CD14-positive monocyte (primary cell): ENCODE measurements around the gene CYB5RL. TPM values are rescaled to one million over a fixed set of nuclear protein-coding genes. Genes with fewer than 3 reads are reported as not detected.
A peak's percentile ranks its signal among the peaks of the same experiment; 100 is the strongest.

Experiments used
- DNase-seq, 3 donors: peaks; one replicate each; pipeline ENCODE4 v3.0.0-alpha.2; 2011 to 2022
- H2AFZ ChIP-seq: 2 replicates; pipeline ENCODE4 v1.6.0; 2012; ENCODE audit warnings: mild to moderate bottlenecking, low read depth, low read length, inconsistent platforms; ENCODE audit not compliant: insufficient read depth, poor library complexity, severe bottlenecking
- H3K27ac ChIP-seq, 2 donors: 1 replicate in 1 of 2; 2 replicates in 1 of 2; pipeline ENCODE4 v1.5.1; 2012 to 2013; ENCODE audit warnings: low read length in 2 of 2, control low read depth in 1 of 2, inconsistent platforms in 1 of 2, low read depth in 1 of 2, mild to moderate bottlenecking in 1 of 2
- H3K27me3 ChIP-seq, 2 donors: one replicate each; pipeline versions ENCODE4 v1.6.0 to v1.6.1; 2011 to 2013; ENCODE audit warnings: low read length in 2 of 2; ENCODE audit not compliant: control insufficient read depth in 2 of 2, insufficient read depth in 2 of 2
- H3K36me3 ChIP-seq, 2 donors: replicated peaks in 1 of 2; 1 replicate in 1 of 2; 2 replicates in 1 of 2; pipeline versions ENCODE4 v1.5.1 to v1.6.1; 2012 to 2013; ENCODE audit warnings: low read length in 2 of 2, control low read depth in 1 of 2, inconsistent platforms in 1 of 2, mild to moderate bottlenecking in 1 of 2; ENCODE audit not compliant: insufficient read depth in 2 of 2, control insufficient read depth in 1 of 2
- H3K4me1 ChIP-seq, 2 donors: 1 replicate in 1 of 2; 2 replicates in 1 of 2; pipeline versions ENCODE4 v1.5.1 to v1.6.1; 2012 to 2013; ENCODE audit warnings: low read length in 2 of 2, control low read depth in 1 of 2, inconsistent platforms in 1 of 2, mild to moderate bottlenecking in 1 of 2, moderate library complexity in 1 of 2; ENCODE audit not compliant: insufficient read depth in 2 of 2, control insufficient read depth in 1 of 2
- H3K4me2 ChIP-seq: replicated peaks from 2 replicates; pipeline ENCODE3; 2012; ENCODE audit warnings: low read length, moderate library complexity, mild to moderate bottlenecking; ENCODE audit not compliant: poor library complexity, severe bottlenecking; ENCODE audit errors: extremely low read depth
- H3K4me3 ChIP-seq, 3 experiments: fragments of 200-600 bp in 1 of 3; sonication (generic) in 1 of 3; replicated peaks in 1 of 3; 1 replicate in 2 of 3; 2 replicates in 1 of 3; pipeline ENCODE4 v1.5.1; 2011 to 2013; ENCODE audit warnings: low read length in 3 of 3, mild to moderate bottlenecking in 3 of 3, control low read depth in 2 of 3, low read depth in 2 of 3, inconsistent platforms in 1 of 3, moderate library complexity in 1 of 3
- H3K79me2 ChIP-seq: 2 replicates; pipeline ENCODE4 v1.6.0; 2012; ENCODE audit warnings: mild to moderate bottlenecking, control low read depth, inconsistent platforms, low read length, moderate library complexity; ENCODE audit not compliant: insufficient read depth
- H3K9ac ChIP-seq: 2 replicates; pipeline ENCODE4 v1.6.0; 2017; ENCODE audit warnings: low read length, mild to moderate bottlenecking; ENCODE audit not compliant: insufficient read depth, poor library complexity, severe bottlenecking
- H3K9me3 ChIP-seq, 2 donors: replicated peaks in 1 of 2; 1 replicate in 1 of 2; 2 replicates in 1 of 2; pipeline versions ENCODE4 v1.5.1 to v1.6.1; 2012 to 2013; ENCODE audit warnings: low read length in 2 of 2, control low read depth in 1 of 2; ENCODE audit not compliant: control insufficient read depth in 1 of 2, insufficient read depth in 1 of 2
- H4K20me1 ChIP-seq: 2 replicates; pipeline ENCODE4 v1.6.0; 2012; ENCODE audit warnings: mild to moderate bottlenecking, low read length, control low read depth, moderate library complexity; ENCODE audit not compliant: insufficient read depth
- H3K27ac Mint-ChIP-seq, 7 donors: one replicate each; pipeline ENCODE4 v1.8.0; 2020; ENCODE audit warnings: mild to moderate bottlenecking in 7 of 7, mixed read lengths in 7 of 7, moderate library complexity in 6 of 7, inconsistent platforms in 2 of 7
- H3K27me3 Mint-ChIP-seq, 3 donors: one replicate each; pipeline ENCODE4 v1.8.0; 2021 to 2022; ENCODE audit warnings: low read depth in 3 of 3, mild to moderate bottlenecking in 3 of 3, mixed read lengths in 3 of 3, moderate library complexity in 3 of 3, inconsistent platforms in 1 of 3
- H3K36me3 Mint-ChIP-seq, 2 donors: one replicate each; pipeline ENCODE4 v1.8.0; 2020; ENCODE audit warnings: mixed read lengths in 2 of 2, inconsistent platforms in 1 of 2, mild to moderate bottlenecking in 1 of 2
- H3K4me1 Mint-ChIP-seq: one replicate; pipeline ENCODE4 v1.8.0; 2020; ENCODE audit warnings: mild to moderate bottlenecking, mixed read lengths
- H3K4me3 Mint-ChIP-seq, 2 donors: one replicate each; pipeline ENCODE4 v1.8.0; 2020; ENCODE audit warnings: mild to moderate bottlenecking in 2 of 2, mixed read lengths in 2 of 2, moderate library complexity in 1 of 2
- H3K9me3 Mint-ChIP-seq, 7 donors: one replicate each; pipeline ENCODE4 v1.8.0; 2020 to 2022; ENCODE audit warnings: mixed read lengths in 7 of 7, mild to moderate bottlenecking in 6 of 7, moderate library complexity in 6 of 7, inconsistent platforms in 2 of 7
- CTCF ChIP-seq: fragments of 200-600 bp; IDR thresholded peaks from one replicate; pipeline ENCODE4 v1.8.0; 2022; ENCODE audit warnings: antibody characterized with exemption, mild to moderate bottlenecking
- WGBS: methylation state at CpG from one replicate; pipeline ENCODE4 v1.1.5; 2013; ENCODE audit warnings: missing lambda C conversion rate; ENCODE audit not compliant: insufficient coverage; 5-methylcytosine and 5-hydroxymethylcytosine counted together
- intact Hi-C, 2 donors: fragments of 100-400 bp; cut with micrococcal nuclease; formaldehyde crosslinking; loops; one replicate each; pipeline versions ENCODE4 v1.15.0 to v1.15.1; 2023
- polyA plus RNA-seq, 3 donors: library from polyadenylated mRNA; depleted of rRNA in 1 of 3; unstranded in 2 of 3; stranded (reverse) in 1 of 3; fragments of 300-500 nt in 2 of 3; fragments of >200 nt in 1 of 3; fragmentation: Illumina TruSeq in 2 of 3; gene quantifications; 1 replicate in 2 of 3; 2 replicates in 1 of 3; pipeline ENCODE4 v1.2.3, GENCODE V29; 2012 to 2021

CYB5RL gene
- polyA plus RNA-seq, 3 donors: 0.76 to 3.9 (median 1.5) TPM

GRCh38 chr1:54218883-54219687 lies 19.3 kb upstream of the CYB5RL start:
- Mint-ChIP-seq H3K9me3 (no peaks in the 10 kb centered on the region), H3K27ac (peak overlapping the region in 4 of 7 donors; percentile 47 to 82 (median 64)), H3K4me1 (peaks cover 22% of the 10 kb centered on the region), H3K27me3 (peaks cover 0 to 1% (median 0%) of the 10 kb centered on the region in 3 donors), H3K36me3 (peaks cover 64 to 65% of the 10 kb centered on the region in 2 donors), H3K4me3 (no peak overlapping the region)
- WGBS: 97% methylated on average over 8 of the region's 11 CpGs
- Histone ChIP-seq H3K27ac (peak overlapping the region in 1 of 2 donors; percentile 78), H3K9ac (no peak overlapping the region), H3K79me2 (no peaks in the 10 kb centered on the region), H2AFZ (no peak overlapping the region), H3K27me3 (no peaks in the 10 kb centered on the region), H3K4me2 (no peak overlapping the region), H4K20me1 (peaks cover 8% of the 10 kb centered on the region), H3K36me3 (peaks cover 50 to 61% of the 10 kb centered on the region in 2 donors), H3K4me1 (peaks cover 18 to 19% of the 10 kb centered on the region in 2 donors), H3K9me3 (no peaks in the 10 kb centered on the region), H3K4me3 (no peak overlapping the region)
- no peak for TF ChIP-seq CTCF
- DNase-seq: no peak
- intact Hi-C loops: no loop called here

DNA sequence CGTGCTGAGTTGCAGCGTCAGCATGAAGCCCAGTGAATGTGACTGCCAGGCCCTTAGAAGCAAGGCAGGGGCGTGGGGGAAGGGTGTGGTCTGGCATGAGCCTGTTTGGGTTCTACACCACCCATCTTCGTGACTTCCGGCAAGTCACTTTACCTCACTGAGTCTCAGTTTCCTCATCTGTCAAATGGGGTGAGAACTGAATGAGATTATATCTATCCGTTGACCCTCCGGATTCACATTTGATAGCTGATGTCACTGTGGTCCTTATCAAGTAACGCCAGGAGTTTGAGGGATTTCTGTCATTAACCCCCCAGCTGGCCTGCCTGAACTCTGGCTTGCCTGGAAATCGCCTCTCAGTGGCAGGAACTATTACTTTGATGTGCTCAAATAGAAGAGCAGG lies 15.7 kb upstream of the CYB5RL start:
- no peak overlapping the region for H3K4me3 ChIP-seq
- Mint-ChIP-seq H3K27me3 (peaks cover 0 to 3% (median 0%) of the 10 kb centered on the region in 3 donors), H3K27ac (peak overlapping the region in 2 of 7 donors; percentile 37 to 70), H3K36me3 (peaks cover 88 to 90% of the 10 kb centered on the region in 2 donors), H3K9me3 (no peaks in the 10 kb centered on the region), H3K4me3 (no peak overlapping the region), H3K4me1 (peaks cover 11% of the 10 kb centered on the region)
- H3K4me2 ChIP-seq: no peak overlapping the region
- DNase-seq: no peak
- no peaks in the 10 kb centered on the region for H3K9me3 ChIP-seq
- no peak overlapping the region for H3K9ac ChIP-seq
- H3K4me1 ChIP-seq: peaks cover 7 to 8% of the 10 kb centered on the region in 2 donors
- H2AFZ ChIP-seq: no peak overlapping the region
- WGBS: 95% methylated on average over 4 of the region's 9 CpGs
- intact Hi-C loops: no loop called here
- H4K20me1 ChIP-seq: peaks cover 8% of the 10 kb centered on the region
- no peaks in the 10 kb centered on the region for H3K79me2 ChIP-seq
- H3K36me3 ChIP-seq: peaks cover 84 to 96% of the 10 kb centered on the region in 2 donors
- no peak overlapping the region for H3K27ac ChIP-seq
- no peaks in the 10 kb centered on the region for H3K27me3 ChIP-seq
- no peak for TF ChIP-seq CTCF
